SK-N-SH (cell line): ENCODE measurements around the gene RBBP9. TPM values are rescaled to one million over a fixed set of nuclear protein-coding genes. Genes with fewer than 3 reads are reported as not detected.

Source experiments
- CTCF ChIA-PET: fragments of 300-600, 350-600 bp; formaldehyde crosslinking; extraction: SDS; loops from one replicate; lab custom pipeline; 2021; lab: Yijun Ruan, JAX
- POLR2A ChIA-PET: fragments of 350-600 bp; sonication (Branson Sonifier 250); formaldehyde crosslinking; extraction: SDS; loops from one replicate; lab custom pipeline; 2020; ENCODE audit warnings: antibody characterized with exemption, inconsistent platforms; lab: Yijun Ruan, JAX
- DNase-seq: peaks from one replicate; pipeline ENCODE4 v3.0.0; 2012
- H2AFZ ChIP-seq: fragments of 200-600 bp; sonication (generic); 2 replicates; pipeline ENCODE4 v1.8.1; 2016; ENCODE audit warnings: antibody characterized with exemption, mild to moderate bottlenecking, low read depth
- H3F3A ChIP-seq: fragments of 200-600 bp; sonication (generic); replicated peaks from 2 replicates; pipeline ENCODE3; 2016; ENCODE audit warnings: antibody characterized with exemption, mild to moderate bottlenecking; ENCODE audit not compliant: insufficient read depth
- H3K27ac ChIP-seq, 2 experiments: fragments of 200-500 bp in 1 of 2; fragments of 200-600 bp in 1 of 2; sonication (Bioruptor generic) in 1 of 2; sonication (generic), shearing (Covaris generic) in 1 of 2; 2 replicates each; pipeline versions ENCODE4 v1.5.1 to v1.6.1; 2014 to 2016; ENCODE audit warnings: low read depth in 2 of 2, inconsistent platforms in 1 of 2, low read length in 1 of 2, mild to moderate bottlenecking in 1 of 2, mixed read lengths in 1 of 2
- H3K27me3 ChIP-seq: fragments of 200-600 bp; sonication (generic), shearing (Covaris generic); 2 replicates; pipeline ENCODE4 v1.6.1; 2016; ENCODE audit warnings: mixed run types; ENCODE audit not compliant: insufficient read depth
- H3K36me3 ChIP-seq, 2 experiments: fragments of 200-500 bp in 1 of 2; fragments of 200-600 bp in 1 of 2; sonication (Bioruptor generic) in 1 of 2; sonication (generic) in 1 of 2; replicated peaks in 1 of 2; 2 replicates each; pipeline versions ENCODE3 to v1.5.1; 2014 to 2016; ENCODE audit warnings: low read length in 1 of 2, mild to moderate bottlenecking in 1 of 2; ENCODE audit not compliant: insufficient read depth in 2 of 2, control insufficient read depth in 1 of 2
- H3K4me1 ChIP-seq, 2 experiments: fragments of 200-500 bp in 1 of 2; fragments of 200-600 bp in 1 of 2; sonication (Bioruptor generic) in 1 of 2; sonication (generic), shearing (Covaris generic) in 1 of 2; 2 replicates each; pipeline versions ENCODE4 v1.5.1 to v1.6.1; 2014 to 2016; ENCODE audit warnings: low read depth in 1 of 2, low read length in 1 of 2, mixed run types in 1 of 2; ENCODE audit not compliant: insufficient read depth in 2 of 2, control insufficient read depth in 1 of 2
- H3K4me2 ChIP-seq: fragments of 200-600 bp; sonication (generic), shearing (Covaris generic); 2 replicates; pipeline ENCODE4 v1.6.1; 2017; ENCODE audit warnings: mixed run types
- H3K4me3 ChIP-seq, 2 experiments: fragments of 200-500 bp in 1 of 2; fragments of 200-600 bp in 1 of 2; sonication (Bioruptor generic) in 1 of 2; sonication (generic), shearing (Covaris generic) in 1 of 2; 2 replicates each; pipeline versions ENCODE4 v1.5.1 to v1.8.1; 2014 to 2016; ENCODE audit warnings: low read depth in 2 of 2, inconsistent platforms in 1 of 2, low read length in 1 of 2, mild to moderate bottlenecking in 1 of 2, mixed read lengths in 1 of 2, moderate library complexity in 1 of 2
- H3K79me2 ChIP-seq: fragments of 200-600 bp; sonication (generic); 2 replicates; pipeline ENCODE4 v1.8.1; 2017; ENCODE audit warnings: mild to moderate bottlenecking; ENCODE audit not compliant: insufficient read depth
- H3K9ac ChIP-seq: fragments of 200-600 bp; sonication (generic); 2 replicates; pipeline ENCODE4 v1.6.1; 2017; ENCODE audit warnings: mixed run types
- H3K9me2 ChIP-seq: fragments of 200-600 bp; sonication (generic); 2 replicates; pipeline ENCODE4 v1.6.1; 2017; ENCODE audit warnings: mixed run types
- H3K9me3 ChIP-seq: fragments of 200-600 bp; sonication (generic); 2 replicates; pipeline ENCODE4 v1.6.1; 2017; ENCODE audit warnings: mixed run types, mild to moderate bottlenecking, moderate library complexity
- H4K20me1 ChIP-seq: fragments of 200-600 bp; sonication (generic); 2 replicates; pipeline ENCODE4 v1.6.1; 2017; ENCODE audit warnings: mild to moderate bottlenecking, mixed run types; ENCODE audit not compliant: insufficient read depth
- CHD2 ChIP-seq: fragments of 150-350 bp; IDR thresholded peaks from 2 replicates; pipeline ENCODE4 v1.6.1; 2018; ENCODE audit warnings: low read length; ENCODE audit not compliant: partially characterized antibody
- CTCF ChIP-seq: fragments of 200-600 bp; sonication (generic); IDR thresholded peaks from 2 replicates; pipeline ENCODE4 v1.6.1; 2017; ENCODE audit warnings: antibody characterized with exemption, mild to moderate bottlenecking, moderate library complexity
- ELF1 ChIP-seq: IDR thresholded peaks from 2 replicates; pipeline ENCODE4 v1.4.0; 2012
- EP300 ChIP-seq, 2 experiments: IDR thresholded peaks; 2 replicates each; pipeline versions ENCODE4 v1.4.0 to v1.6.1; 2012; ENCODE audit warnings: borderline replicate concordance in 1 of 2, low read depth in 1 of 2, low read length in 1 of 2
- EZH2phosphoT487 ChIP-seq: fragments of 200-600 bp; sonication (generic); IDR thresholded peaks from 2 replicates; pipeline ENCODE4 v1.6.1; 2017; ENCODE audit warnings: low read depth, mixed run types, mild to moderate bottlenecking, antibody characterized with exemption, moderate library complexity, borderline replicate concordance
- GABPA ChIP-seq: IDR thresholded peaks from 2 replicates; pipeline ENCODE4 v1.4.0; 2012; ENCODE audit warnings: low read depth, mild to moderate bottlenecking
- MAX ChIP-seq: IDR thresholded peaks from 2 replicates; pipeline ENCODE4 v1.4.0; 2012; ENCODE audit warnings: low read depth
- MEF2A ChIP-seq: IDR thresholded peaks from 2 replicates; pipeline ENCODE4 v1.4.0; 2012; ENCODE audit warnings: low read depth, borderline replicate concordance
- MXI1 ChIP-seq: IDR thresholded peaks from 2 replicates; pipeline ENCODE4 v1.6.1; 2012; ENCODE audit warnings: mild to moderate bottlenecking, low read depth, low read length, improper control_type of control experiment
- NRF1 ChIP-seq: IDR thresholded peaks from 2 replicates; pipeline ENCODE4 v1.6.1; 2012; ENCODE audit warnings: low read depth, mild to moderate bottlenecking, low read length
- POLR2AphosphoS5 ChIP-seq: IDR thresholded peaks from 2 replicates; pipeline ENCODE4 v1.6.1; 2012; ENCODE audit warnings: low read depth, low read length
- RAD21 ChIP-seq: IDR thresholded peaks from 2 replicates; pipeline ENCODE4 v1.6.1; 2012; ENCODE audit warnings: mild to moderate bottlenecking, low read length
- RCOR1 ChIP-seq: fragments of 150-350 bp; IDR thresholded peaks from 2 replicates; pipeline ENCODE4 v1.6.1; 2017; ENCODE audit warnings: antibody characterized with exemption, low read length
- REST ChIP-seq: IDR thresholded peaks from 2 replicates; pipeline ENCODE4 v1.6.1; 2012; ENCODE audit warnings: mild to moderate bottlenecking, low read depth, low read length, moderate library complexity
- SIN3A ChIP-seq: IDR thresholded peaks from 2 replicates; pipeline ENCODE4 v1.6.1; 2012; ENCODE audit warnings: low read depth, mild to moderate bottlenecking, low read length, moderate library complexity, borderline replicate concordance
- TAF1 ChIP-seq: IDR thresholded peaks from 2 replicates; pipeline ENCODE4 v1.6.1; 2012; ENCODE audit warnings: low read depth, mild to moderate bottlenecking, low read length, moderate library complexity, borderline replicate concordance
- TCF12 ChIP-seq: IDR thresholded peaks from 2 replicates; pipeline ENCODE4 v1.4.0; 2012
- USF1 ChIP-seq: IDR thresholded peaks from 2 replicates; pipeline ENCODE4 v1.4.0; 2012; ENCODE audit warnings: low read depth, borderline replicate concordance
- USF2 ChIP-seq: fragments of 150-350 bp; IDR thresholded peaks from 2 replicates; pipeline ENCODE4 v1.6.1; 2017; ENCODE audit warnings: antibody characterized with exemption, low read length, low read depth, borderline replicate concordance
- YY1 ChIP-seq: IDR thresholded peaks from 2 replicates; pipeline ENCODE4 v1.4.0; 2012; ENCODE audit warnings: low read depth, mild to moderate bottlenecking
- ZBTB33 ChIP-seq: IDR thresholded peaks from 2 replicates; pipeline ENCODE4 v1.4.0; 2012; ENCODE audit warnings: low read depth, borderline replicate concordance
- WGBS: methylation state at CpG from one replicate; pipeline ENCODE4 v1.1.6; 2017; ENCODE audit warnings: low lambda C conversion rate; 5-methylcytosine and 5-hydroxymethylcytosine counted together
- polyA plus RNA-seq, 3 experiments: library from polyadenylated mRNA; depleted of rRNA; stranded (reverse); fragments of >200 nt; gene quantifications; 2 replicates each; pipeline ENCODE4 v1.2.3, GENCODE V29; 2012

Gene RBBP9
- 7.5 and 10.1 TPM in 2 replicates for polyA plus RNA-seq (2012; rRNA removed)
- 9.5 and 12.0 TPM in 2 replicates for polyA plus RNA-seq (2012; cell fraction: cytosol; rRNA removed)
- 2.8 and 9.1 TPM in 2 replicates for polyA plus RNA-seq (2012; cell fraction: nucleus; rRNA removed)

GRCh38 chr20:18496740-18497592 is at the start of gene RBBP9:
Gene RBBP9 (minus strand): TSS chr20:18497225. CDS start chr20:18497167, 58 bp downstream.
- peak; percentile 86 for TF ChIP-seq YY1
- TF ChIP-seq RCOR1, result 0 out of 2 replicates have a peak, but pooled peaks have one; percentile 43
- TF ChIP-seq RAD21, result no peak
- peak; percentile 77 for TF ChIP-seq POLR2AphosphoS5
- TF ChIP-seq USF2, result peak; percentile 54; the same call in 1 of the 2 replicates
- TF ChIP-seq GABPA, result peak; percentile 69
- TF ChIP-seq EP300 (IDR thresholded peaks at IDR 0.05; ENCODE audit: borderline replicate concordance in 1 of 2, low read depth in 1 of 2, low read length in 1 of 2), result no peak
- TF ChIP-seq EZH2phosphoT487, result no peak
- peak; percentile 84; the same call in 1 of the 2 replicates for TF ChIP-seq MXI1
- peak; percentile 85 for TF ChIP-seq MAX
- no peak for TF ChIP-seq REST
- no peak for TF ChIP-seq ELF1
- 0 out of 2 replicates have a peak, but pooled peaks have one; percentile 34 for TF ChIP-seq USF1
- peak; percentile 68 for TF ChIP-seq NRF1
- TF ChIP-seq ZBTB33, result no peak
- TF ChIP-seq TAF1, result peak; percentile 68
- TF ChIP-seq CHD2, result peak; percentile 72
- TF ChIP-seq MEF2A, result no peak
- TF ChIP-seq TCF12, result no peak
- TF ChIP-seq SIN3A, result peak; percentile 69; the same call in 1 of the 2 replicates
- no peak for TF ChIP-seq CTCF
- TF ChIP-seq, all 33 proteins: peak for 12

More at GRCh38 chr20:18496740-18497592, at the start of gene RBBP9:
- Histone ChIP-seq H3K4me3 (peak within 1 kb of the TSS; percentile 94 to 95), H3K9ac (peak within 1 kb of the TSS; percentile 77), H3F3A (peaks cover 5% of the 10 kb centered on the region), H3K27me3 (no peaks in the 10 kb centered on the region), H3K79me2 (peaks cover 10% of the 10 kb centered on the region), H3K4me1 (peaks cover 5 to 7% of the 10 kb centered on the region in 2 experiments; a peak in 3 of 4 replicates), H2AFZ (peak within 1 kb of the TSS; percentile 99), H3K9me3 (no peaks in the 10 kb centered on the region), H3K27ac (peak within 1 kb of the TSS; percentile 49 to 82; a peak in 3 of 4 replicates), H4K20me1 (no peaks in the 10 kb centered on the region), H3K9me2 (no peaks in the 10 kb centered on the region), H3K4me2 (peak within 1 kb of the TSS; percentile 89), H3K36me3 (peaks cover 4 to 17% of the 10 kb centered on the region in 2 experiments)
- CTCF ChIA-PET, result interaction anchor here (0.6 to 2.0 kb wide), 4 partner anchors 10 to 1365 kb away, joined by 3 to 11 read pairs (median 4); partner anchors contain the start of gene SEC23B
- WGBS, result 2% methylated on average over 30 of the region's 31 CpGs
- POLR2A ChIA-PET, result interaction anchor here (1.1 to 3.2 kb wide), 2 partner anchors 11 to 30 kb away, joined by 5 to 58 read pairs; partner anchors contain the start of genes DZANK1, POLR3F and SEC23B
- DNase-seq, result peak; percentile 92
